GM21737 (cell line): ENCODE results near the gene HOATZ.

Experiments used
- ATAC-seq: cut with Tn5 transposase; IDR thresholded peaks from one replicate; pipeline ENCODE4 v1.9.1; 2021; ENCODE audit warnings: mild to moderate bottlenecking, moderate library complexity; ENCODE audit not compliant: unreplicated experiment

The HOATZ gene

GRCh38 chr11:111514216-111515031 is at the start of gene HOATZ:
TSS of gene HOATZ (plus strand) at chr11:111514778. CDS start at chr11:111514785, 7 bp downstream.
- no peak for ATAC-seq

- ATAC-seq = no peak
Measured at GRCh38 chr11:111465400-111465799, 49.2 kb upstream of the HOATZ start.

- no peak for ATAC-seq
Measured at GRCh38 chr11:111466615-111467014, 48.0 kb upstream of the HOATZ start.

- ATAC-seq = no peak
Measured at GRCh38 chr11:111469200-111469599, 45.4 kb upstream of the HOATZ start.

GRCh38 chr11:111472228-111472627 is 42.4 kb upstream of the HOATZ start:
- no peak for ATAC-seq

- ATAC-seq = no peak
Measured at GRCh38 chr11:111474432-111474831, 40.1 kb upstream of the HOATZ start.

- no peak for ATAC-seq
Measured at GRCh38 chr11:111476366-111476765, 38.2 kb upstream of the HOATZ start.

GRCh38 chr11:111476956-111477355 is 37.6 kb upstream of the HOATZ start:
- no peak for ATAC-seq

GRCh38 chr11:111477898-111478297 is 36.7 kb upstream of the HOATZ start:
- no peak for ATAC-seq

GRCh38 chr11:111479666-111480065 is 34.9 kb upstream of the HOATZ start:
- ATAC-seq = no peak

GRCh38 chr11:111483431-111483830 is 31.1 kb upstream of the HOATZ start:
- no peak for ATAC-seq

GRCh38 chr11:111490496-111490895 is 24.1 kb upstream of the HOATZ start:
- ATAC-seq = no peak

GRCh38 chr11:111494040-111494439 is 20.5 kb upstream of the HOATZ start:
- no peak for ATAC-seq

GRCh38 chr11:111499483-111499882 is 15.1 kb upstream of the HOATZ start:
- no peak for ATAC-seq

GRCh38 chr11:111500481-111500880 is 14.1 kb upstream of the HOATZ start:
- no peak for ATAC-seq

- ATAC-seq = no peak
Measured at GRCh38 chr11:111502611-111503010, 12.0 kb upstream of the HOATZ start.

GRCh38 chr11:111510311-111510710 is 4.3 kb upstream of the HOATZ start:
- ATAC-seq = no peak

GRCh38 chr11:111512296-111513239 is 2.0 kb upstream of the HOATZ start, which contains the start of gene BTG4:
TSS of gene BTG4 (minus strand) at chr11:111512386. CDS start at chr11:111498776, 13,610 bp downstream.
- no peak for ATAC-seq

- ATAC-seq = no peak
Measured at GRCh38 chr11:111513240-111513605, 1.4 kb upstream of the HOATZ start.

- no peak for ATAC-seq
Measured at GRCh38 chr11:111515591-111515990, 1.0 kb downstream of the HOATZ start.

GRCh38 chr11:111518668-111519067 is 4.1 kb downstream of the HOATZ start:
- ATAC-seq = no peak

- no peak for ATAC-seq
Measured at GRCh38 chr11:111520560-111520959, 6.0 kb downstream of the HOATZ start.
